ENCODE results near the gene ADIRF.
"Not testable (repeated sequence)": the region's sequence is repeated elsewhere in the genome, so short reads cannot be mapped to it uniquely, and the experiment has no call there.

ADIRF gene

GRCh38 chr10:86946213-86947155 is 21.8 kb upstream of the ADIRF start:
- DNase-seq: no peak

DNA sequence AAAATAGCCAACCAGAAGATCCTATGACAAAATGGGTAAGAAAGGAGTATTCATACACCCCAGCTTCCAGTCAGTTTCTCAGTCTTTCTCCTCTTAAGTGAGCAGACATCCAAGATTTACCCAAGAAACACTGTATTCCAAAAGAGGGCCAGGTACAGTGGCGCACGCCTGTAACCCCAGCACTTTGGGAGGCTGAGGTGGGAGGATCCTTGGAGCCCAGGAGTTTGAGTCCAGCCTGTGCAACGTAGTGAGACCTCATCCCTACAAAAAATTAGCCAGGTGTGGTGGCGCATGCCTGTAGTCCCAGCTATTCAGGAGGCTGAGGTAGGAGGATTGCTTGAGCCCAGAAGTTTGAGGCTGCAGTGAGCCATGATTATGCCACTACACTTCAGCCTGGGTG is 20.5 kb upstream of the ADIRF start:
- DNase-seq: not testable (repeated sequence)

DNA sequence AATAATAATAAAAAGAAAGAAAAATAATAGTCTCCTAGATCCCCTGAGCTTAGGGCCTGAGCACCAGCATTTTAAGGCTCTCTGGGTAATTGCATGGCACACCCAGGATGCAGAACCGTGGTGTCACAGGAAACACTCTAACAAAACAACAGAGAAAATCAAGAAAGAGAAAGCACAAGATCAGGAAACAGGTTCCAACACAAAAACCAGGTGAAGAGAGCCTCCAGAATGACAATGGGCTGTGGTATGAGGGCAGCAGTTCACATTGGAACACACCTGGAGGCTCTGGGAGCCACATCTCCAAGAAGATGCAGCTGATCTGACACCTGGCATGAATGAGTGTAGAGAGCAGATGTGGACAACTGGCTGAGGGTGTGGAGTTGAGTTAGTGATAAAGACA is 17.9 kb upstream of the ADIRF start:
- DNase-seq: no peak

GRCh38 chr10:86951184-86951761 is 17.0 kb upstream of the ADIRF start:
- DNase-seq: no peak

- no peak for DNase-seq
Measured at GRCh38 chr10:86952106-86952505, 16.2 kb upstream of the ADIRF start.

DNA sequence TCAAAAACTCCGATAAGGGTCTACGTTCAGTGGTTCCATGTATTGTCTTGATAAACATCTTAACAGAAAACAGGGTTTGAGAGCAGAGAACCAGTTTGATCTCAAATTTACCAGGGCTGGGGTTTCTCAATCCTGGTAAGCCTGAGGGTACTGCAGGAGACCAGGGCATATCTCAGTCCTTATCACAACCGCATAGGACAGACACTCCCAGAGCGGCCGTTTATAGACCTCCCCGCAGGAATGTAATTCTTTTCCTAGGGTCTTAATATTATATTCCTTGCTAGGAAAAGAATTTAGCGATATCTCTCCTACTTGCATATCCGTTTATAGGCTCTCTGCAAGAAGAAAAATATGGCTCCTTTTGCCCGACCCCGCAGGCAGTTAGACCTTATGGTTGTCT is 15.6 kb upstream of the ADIRF start:
- DNase-seq: not testable (repeated sequence)

- no peak for DNase-seq
Measured at GRCh38 chr10:86953747-86954680, 14.3 kb upstream of the ADIRF start.

- no peak for DNase-seq
Measured at GRCh38 chr10:86954681-86955500, 13.4 kb upstream of the ADIRF start.

- no peak for DNase-seq
Measured at GRCh38 chr10:86955501-86956194, 12.6 kb upstream of the ADIRF start.

GRCh38 chr10:86956195-86956847 is 12.0 kb upstream of the ADIRF start:
- DNase-seq: no peak

DNA sequence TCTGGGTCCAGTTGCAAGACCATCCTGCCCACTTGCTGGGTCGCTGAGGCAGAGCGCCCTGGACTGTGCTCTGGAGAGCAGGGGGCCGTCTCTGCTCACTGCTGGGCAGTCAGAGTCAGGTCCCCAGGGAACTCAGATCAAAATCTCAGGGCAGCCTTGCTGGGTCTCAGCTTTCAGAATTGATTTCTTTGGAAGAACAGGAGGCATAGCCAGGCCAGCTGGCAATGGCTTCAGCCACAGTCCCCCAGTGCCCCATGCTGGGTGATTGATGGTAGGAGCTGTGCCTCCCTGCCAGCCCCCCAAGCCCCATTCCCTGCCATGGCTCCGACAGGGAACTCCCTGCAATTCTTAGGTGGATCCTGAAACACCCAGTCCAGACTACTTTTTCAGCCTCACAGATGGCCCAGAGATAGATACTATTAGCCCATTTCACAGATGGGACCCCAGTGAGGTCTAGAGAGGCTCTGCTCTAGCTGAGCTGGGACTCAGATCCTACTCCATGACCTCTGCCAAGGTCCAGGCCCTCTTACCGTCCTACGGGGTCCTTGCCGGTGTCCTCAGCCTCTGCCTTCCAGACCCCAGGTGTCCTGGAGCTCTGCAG is 11.3 kb upstream of the ADIRF start:
- DNase-seq: no peak

GRCh38 chr10:86957471-86958115 is 10.7 kb upstream of the ADIRF start, which contains the start of gene MMRN2:
Gene MMRN2, minus strand, starts transcription at chr10:86957615. Its CDS starts 74 bp downstream, at chr10:86957541.
- no peak for DNase-seq

DNA sequence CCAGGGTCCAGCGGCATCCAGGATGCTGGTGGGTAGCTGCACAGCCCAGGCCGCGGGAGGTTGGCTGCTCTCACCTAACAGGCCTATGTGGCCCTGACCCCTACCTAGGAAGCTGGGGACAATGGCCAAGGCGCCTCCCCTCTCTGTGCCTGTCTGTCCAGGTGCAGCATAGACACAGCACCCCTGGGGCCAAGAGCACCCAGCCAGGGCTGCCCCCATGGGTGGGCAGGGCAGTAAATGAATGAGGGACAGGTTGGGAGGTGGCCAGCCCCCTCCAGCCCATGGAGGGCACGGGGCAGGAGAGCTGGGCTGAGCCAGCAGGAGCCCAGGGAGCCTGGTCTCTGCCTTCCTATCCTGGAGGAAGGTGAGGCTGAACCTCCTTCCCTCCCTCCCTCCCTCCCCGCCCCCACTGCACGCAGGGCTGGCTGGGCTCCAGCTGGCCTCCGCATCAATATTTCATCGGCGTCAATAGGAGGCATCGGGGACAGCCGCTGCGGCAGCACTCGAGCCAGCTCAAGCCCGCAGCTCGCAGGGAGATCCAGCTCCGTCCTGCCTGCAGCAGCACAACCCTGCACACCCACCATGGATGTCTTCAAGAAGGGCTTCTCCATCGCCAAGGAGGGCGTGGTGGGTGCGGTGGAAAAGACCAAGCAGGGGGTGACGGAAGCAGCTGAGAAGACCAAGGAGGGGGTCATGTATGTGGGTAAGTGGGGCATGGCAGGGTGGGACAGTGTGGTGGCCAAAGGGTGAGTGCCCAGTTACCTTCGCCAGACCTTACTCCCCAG is 10.0 kb upstream of the ADIRF start, which contains the start of gene SNCG:
Gene SNCG, plus strand, starts transcription at position 484 of the 785 bp plus-strand sequence. Its CDS starts 99 bp downstream, at position 583.
- no peak for DNase-seq

DNA sequence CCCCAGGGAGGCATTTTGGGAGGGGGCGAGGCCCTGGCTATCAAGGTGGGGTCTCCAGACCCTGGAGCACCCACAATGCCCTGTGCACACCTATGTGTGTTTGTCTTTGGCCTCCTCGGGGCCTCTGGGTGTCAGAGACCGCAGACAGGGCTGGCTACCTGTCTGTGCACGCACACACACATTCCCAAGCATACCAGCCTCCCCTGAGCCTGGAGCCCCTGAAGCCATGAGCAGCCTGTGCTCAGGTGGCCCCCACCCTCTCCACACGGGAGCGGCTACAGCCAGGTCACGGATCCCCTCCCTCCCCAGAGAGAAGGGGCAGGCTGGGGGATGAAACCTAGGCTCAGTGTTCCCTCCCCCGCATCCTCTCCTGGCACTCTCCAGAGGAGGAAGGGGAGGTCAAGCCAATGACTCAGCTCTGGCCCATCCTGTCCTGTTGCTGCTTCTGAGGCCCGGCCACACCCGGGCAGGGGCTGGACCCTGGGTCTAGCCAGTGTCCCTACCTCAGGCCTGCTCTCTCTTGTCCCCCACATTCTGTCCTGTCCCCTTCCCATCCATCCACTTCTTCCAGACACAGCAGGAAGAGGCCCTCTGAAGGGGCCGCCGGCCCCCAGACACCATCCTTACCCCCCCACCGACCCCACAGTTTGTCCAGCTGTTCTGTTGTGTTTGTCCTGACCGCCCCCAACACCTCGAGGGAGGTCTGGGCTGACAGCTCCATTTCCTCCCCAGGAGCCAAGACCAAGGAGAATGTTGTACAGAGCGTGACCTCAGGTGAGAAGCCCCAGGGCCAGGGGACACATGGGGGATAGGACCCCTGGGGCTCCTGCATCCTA is 9.2 kb upstream of the ADIRF start:
- DNase-seq: no peak

GRCh38 chr10:86959737-86960002 is 8.6 kb upstream of the ADIRF start:
- no peak for DNase-seq

DNA sequence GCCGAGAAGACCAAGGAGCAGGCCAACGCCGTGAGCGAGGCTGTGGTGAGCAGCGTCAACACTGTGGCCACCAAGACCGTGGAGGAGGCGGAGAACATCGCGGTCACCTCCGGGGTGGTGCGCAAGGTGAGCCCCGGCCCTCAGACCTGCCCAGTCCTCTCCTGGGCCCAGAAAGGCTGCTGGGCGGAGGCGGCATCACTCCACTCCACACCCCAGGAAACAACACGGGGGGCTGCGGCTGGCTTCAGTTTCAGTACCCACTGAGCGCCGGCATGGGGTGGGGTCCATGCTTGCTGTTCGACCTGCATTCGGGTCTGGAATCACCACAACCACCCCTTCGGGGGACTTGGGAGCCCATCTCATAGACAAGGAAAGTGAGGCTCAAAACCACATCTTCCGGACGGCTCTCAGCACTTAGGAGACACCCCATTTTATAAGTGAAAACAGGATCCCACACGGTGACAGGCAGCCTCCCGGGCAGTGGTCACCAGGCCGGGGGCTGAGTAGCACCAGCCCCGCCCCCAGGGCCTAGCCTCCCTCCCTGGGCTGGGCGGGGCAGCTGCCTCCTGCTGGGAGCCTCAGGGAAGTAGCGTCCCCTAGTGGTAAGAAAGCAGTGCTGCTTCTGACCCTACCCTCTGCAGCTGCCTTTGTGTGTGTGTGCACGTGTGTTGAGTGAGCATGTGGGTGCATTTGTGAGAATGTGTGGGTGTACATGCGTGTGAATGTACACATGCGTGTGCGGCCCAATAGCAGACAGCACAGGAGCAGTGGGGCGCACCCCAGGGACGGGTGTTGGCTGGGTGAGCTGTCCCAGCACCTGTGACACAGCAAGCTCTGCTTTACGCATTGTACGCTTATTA is 8.0 kb upstream of the ADIRF start:
- DNase-seq: no peak

- DNase-seq: no peak
Measured at GRCh38 chr10:86960863-86961434, 7.3 kb upstream of the ADIRF start.

Measured in activated CD4-positive, alpha-beta T cell treated with anti-CD3 and anti-CD28 coated beads, Interleukin-2, amount 50 U/mL, for 4 hours (primary cell).